PFSK-1 (cell line): ENCODE measurements around the gene DNAH11.

Experiments
- POLR2AphosphoS5 ChIP-seq: IDR thresholded peaks from 2 replicates; pipeline ENCODE4 v1.6.1; 2012; ENCODE audit warnings: low read depth, mild to moderate bottlenecking, control low read depth, low read length, moderate library complexity
- TAF1 ChIP-seq: IDR thresholded peaks from 2 replicates; pipeline ENCODE4 v1.6.1; 2012; ENCODE audit warnings: low read length, control low read depth, borderline replicate concordance; ENCODE audit not compliant: insufficient read depth

GRCh38 chr7:21916629-21917028, 373.8 kb downstream of the DNAH11 start:
- TF ChIP-seq POLR2AphosphoS5 (no peak), TAF1 (no peak)
